HEK293T (cell line): ENCODE data around the gene ZNF593OS.

Experiments used
- ARNT ChIP-seq: fragments of 450-650 bp; IDR thresholded peaks from 2 replicates; pipeline ENCODE4 v1.6.1; 2017; ENCODE audit warnings: mild to moderate bottlenecking
- BHLHE40 ChIP-seq: fragments of 450-650 bp; IDR thresholded peaks from 2 replicates; pipeline ENCODE4 v1.6.1; 2016; ENCODE audit warnings: mild to moderate bottlenecking, moderate library complexity, borderline replicate concordance
- FOXA1 ChIP-seq: fragments of 450-650 bp; IDR thresholded peaks from 2 replicates; pipeline ENCODE4 v1.6.1; 2016; ENCODE audit warnings: mild to moderate bottlenecking
- FOXM1 ChIP-seq: fragments of 450-650 bp; IDR thresholded peaks from 2 replicates; pipeline ENCODE4 v1.6.1; 2017; ENCODE audit warnings: mild to moderate bottlenecking, borderline replicate concordance
- HDGF ChIP-seq: fragments of 450-650 bp; IDR thresholded peaks from 2 replicates; pipeline ENCODE4 v1.6.1; 2017; ENCODE audit warnings: antibody characterized with exemption, borderline replicate concordance
- NFRKB ChIP-seq: fragments of 450-650 bp; IDR thresholded peaks from 2 replicates; pipeline ENCODE4 v1.6.1; 2016; ENCODE audit warnings: mild to moderate bottlenecking, moderate library complexity
- ZNF384 ChIP-seq: fragments of 450-650 bp; IDR thresholded peaks from 2 replicates; pipeline ENCODE4 v1.6.1; 2016
- TF ChIP-seq, protein P1 (sequence below): fragments of 450-650 bp; IDR thresholded peaks from 2 replicates; pipeline ENCODE4 v1.6.1; 2016

DNA sequence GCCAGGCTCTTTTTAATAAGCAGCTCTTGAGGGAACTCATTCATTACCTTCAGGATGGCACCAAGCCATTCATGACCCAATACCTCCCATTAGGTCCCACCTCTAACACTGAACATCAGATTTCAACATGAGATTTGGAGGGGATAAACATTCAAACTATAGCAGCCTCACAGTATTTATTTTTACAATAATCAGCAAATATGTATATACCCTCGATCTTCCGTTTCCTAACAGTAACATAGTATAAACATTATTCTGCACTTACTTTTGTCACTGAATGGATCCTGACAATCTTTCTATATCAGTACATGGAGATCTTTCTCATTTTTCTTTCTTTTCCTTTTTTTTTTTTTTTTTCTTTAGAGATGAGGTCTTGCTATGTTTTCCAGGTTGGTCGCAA is 24.2 kb upstream of the ZNF593OS start:
- TF ChIP-seq FOXA1 (no peak), HDGF (no peak), FOXM1 (no peak), ZNF384 (no peak), BHLHE40 (no peak), ARNT (no peak), NFRKB (no peak)
- TF ChIP-seq, protein P1, sequence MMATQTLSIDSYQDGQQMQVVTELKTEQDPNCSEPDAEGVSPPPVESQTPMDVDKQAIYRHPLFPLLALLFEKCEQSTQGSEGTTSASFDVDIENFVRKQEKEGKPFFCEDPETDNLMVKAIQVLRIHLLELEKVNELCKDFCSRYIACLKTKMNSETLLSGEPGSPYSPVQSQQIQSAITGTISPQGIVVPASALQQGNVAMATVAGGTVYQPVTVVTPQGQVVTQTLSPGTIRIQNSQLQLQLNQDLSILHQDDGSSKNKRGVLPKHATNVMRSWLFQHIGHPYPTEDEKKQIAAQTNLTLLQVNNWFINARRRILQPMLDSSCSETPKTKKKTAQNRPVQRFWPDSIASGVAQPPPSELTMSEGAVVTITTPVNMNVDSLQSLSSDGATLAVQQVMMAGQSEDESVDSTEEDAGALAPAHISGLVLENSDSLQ, result no peak
